ENCODE measurements around the gene NMT1. TPM values are rescaled to one million over a fixed set of nuclear protein-coding genes. Genes with fewer than 3 reads are reported as not detected.

NMT1 gene
- total RNA-seq, 1 donor from 2014 or later: 81.9 TPM

DNA sequence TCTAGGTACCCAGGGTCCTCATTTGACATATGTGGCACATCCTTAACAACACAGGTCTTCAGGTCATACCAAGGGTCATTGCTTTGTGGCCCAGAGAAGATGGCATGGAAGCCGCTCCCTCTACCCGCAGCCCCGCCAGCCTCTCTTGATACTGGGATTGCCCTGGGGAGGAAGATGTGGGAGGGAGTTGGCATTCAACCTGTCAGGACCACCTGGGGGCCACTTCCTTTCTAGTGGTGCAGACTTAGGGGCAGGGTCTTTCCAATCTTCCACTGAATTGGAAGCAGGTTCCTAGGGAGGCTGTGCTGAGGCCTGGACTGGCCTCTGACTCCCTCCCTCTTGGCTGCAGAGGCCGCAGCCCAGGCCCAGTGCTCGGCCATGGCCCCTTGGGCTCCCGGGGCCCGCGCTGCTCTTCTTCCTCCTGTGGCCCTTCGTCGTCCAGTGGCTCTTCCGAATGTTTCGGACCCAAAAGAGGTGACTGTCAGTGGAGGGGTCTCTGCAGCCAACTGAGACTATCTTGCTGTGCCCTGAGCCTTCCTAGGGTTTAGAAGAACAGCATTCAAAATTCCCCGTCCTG, 82.1 kb downstream of the NMT1 start:
- no peak overlapping the region for H3K4me3 ChIP-seq (ENCODE audit: low read depth, low read length)
- no peak for TF ChIP-seq CTCF (conservative IDR thresholded peaks at IDR 0.05; ENCODE audit: low read depth, low read length)
- no peak for DNase-seq (ENCODE audit: low read depth)

DNA sequence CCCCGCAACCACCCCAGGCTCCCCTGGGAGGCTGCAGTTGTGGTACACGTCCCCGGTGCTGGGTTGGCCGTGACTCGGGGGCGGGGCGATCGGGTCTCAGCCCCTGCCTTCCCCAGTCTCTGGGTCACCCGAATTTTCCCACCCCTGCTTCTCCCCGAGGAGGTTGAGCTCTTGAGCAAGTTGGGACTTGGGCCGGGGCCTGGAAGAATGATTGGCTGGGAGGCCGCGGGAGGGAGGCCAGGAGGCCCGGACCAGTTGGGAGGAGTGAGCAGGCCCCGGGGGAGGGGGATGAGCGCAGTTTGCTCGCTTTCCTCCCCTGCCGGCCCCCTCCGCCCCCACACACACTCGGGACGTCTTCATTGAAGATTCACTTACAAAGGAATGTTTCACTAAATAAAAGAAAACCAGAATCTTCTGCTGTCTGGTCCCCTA, 82.7 kb downstream of the NMT1 start:
- TF ChIP-seq CTCF (conservative IDR thresholded peaks at IDR 0.05; ENCODE audit: low read depth, low read length): no peak
- no peak for DNase-seq (ENCODE audit: low read depth)
- peak overlapping the region; percentile 41 for H3K4me3 ChIP-seq (ENCODE audit: low read depth, low read length)

DNA sequence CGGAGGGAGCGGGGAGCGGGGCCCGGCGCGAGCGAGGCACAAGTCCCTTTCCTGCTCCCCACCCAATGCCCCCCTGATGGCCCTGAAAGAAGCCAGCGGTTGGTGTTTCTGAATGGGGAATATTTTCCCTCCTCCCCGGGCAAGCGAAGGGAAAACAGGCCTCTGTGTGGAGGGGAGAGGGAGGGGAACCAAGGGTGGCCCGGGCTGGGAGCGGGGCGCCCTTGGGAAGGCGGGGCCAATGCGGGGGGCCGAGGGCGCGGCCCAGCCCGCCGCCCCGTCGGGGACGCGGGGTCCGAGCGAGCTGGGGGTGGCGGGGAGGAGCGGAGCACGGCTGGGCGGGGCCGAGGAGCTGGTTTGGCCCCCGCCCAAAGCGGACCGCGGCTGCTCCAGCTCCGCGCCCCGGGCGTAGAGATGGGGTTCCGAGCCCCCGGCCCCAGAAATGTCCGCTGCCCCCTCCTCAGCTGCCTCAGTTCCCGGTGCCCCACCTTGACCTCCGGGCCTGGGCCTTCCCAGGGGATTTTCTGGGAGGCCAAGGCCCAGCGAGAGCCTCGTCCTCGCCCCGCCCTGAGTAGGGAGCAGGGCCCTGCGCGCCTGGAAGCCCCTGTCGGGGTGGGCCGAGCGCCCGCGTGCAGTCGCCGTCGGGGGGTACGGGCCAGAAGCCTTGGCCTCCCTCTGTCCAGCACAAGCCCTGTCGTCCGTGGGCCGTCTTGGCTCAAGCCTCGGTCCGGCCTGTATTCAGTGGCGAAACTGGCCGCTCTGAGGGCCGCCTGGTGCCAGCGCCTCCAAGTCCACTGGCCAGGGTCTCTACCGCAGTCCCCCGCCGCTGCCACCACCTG, 83.3 kb downstream of the NMT1 start:
- no peak for TF ChIP-seq CTCF (conservative IDR thresholded peaks at IDR 0.05; ENCODE audit: low read depth, low read length)
- peak overlapping the region; percentile 41 for H3K4me3 ChIP-seq (ENCODE audit: low read depth, low read length)
- DNase-seq (ENCODE audit: low read depth): no peak

- DNase-seq (ENCODE audit: low read depth): no peak
- TF ChIP-seq CTCF (conservative IDR thresholded peaks at IDR 0.05; ENCODE audit: low read depth, low read length): no peak
- H3K4me3 ChIP-seq (ENCODE audit: low read depth, low read length): no peak overlapping the region
Measured at GRCh38 chr17:45145035-45145389, 83.9 kb downstream of the NMT1 start.

- H3K4me3 ChIP-seq (ENCODE audit: low read depth, low read length): no peak overlapping the region
- no peak for TF ChIP-seq CTCF (conservative IDR thresholded peaks at IDR 0.05; ENCODE audit: low read depth, low read length)
- no peak for DNase-seq (ENCODE audit: low read depth)
Measured at GRCh38 chr17:45146166-45146565, 85.0 kb downstream of the NMT1 start.

GRCh38 chr17:45146592-45146889, 85.4 kb downstream of the NMT1 start:
- H3K4me3 ChIP-seq (ENCODE audit: low read depth, low read length): peak overlapping the region; percentile 72
- no peak for TF ChIP-seq CTCF (conservative IDR thresholded peaks at IDR 0.05; ENCODE audit: low read depth, low read length)
- DNase-seq (ENCODE audit: low read depth): no peak

All from epithelial cell of proximal tubule (primary cell).